ENCODE results near the gene SOX15. TPM values are rescaled to one million over a fixed set of nuclear protein-coding genes. Genes with fewer than 3 reads are reported as not detected.

Gene SOX15
- total and polyA plus RNA-seq, 10 of the 15 experiments (the other 5 are each of a cell fraction or from before 2014, with no cell fraction given): 0.06 to 0.53 (median 0.16) TPM; not detected in 2

GRCh38 chr17:7634384-7634783 lies 44.5 kb upstream of the SOX15 start:
- ChIA-PET SMC1A (ENCODE audit: uncharacterized antibody, unreplicated experiment) (interaction anchor here (2.3 kb wide), 1 partner anchor 54 kb away, joined by 13 read pairs; the partner anchor contains the start of genes TP53 and WRAP53), RAD21 (ENCODE audit: unreplicated experiment) (interaction anchor here (2.3 kb wide), 1 partner anchor 53 kb away, joined by 16 read pairs; the partner anchor contains the start of genes TP53 and WRAP53), POLR2A (interaction anchor here (1.3 to 3.9 kb wide), 2 partner anchors 9 to 53 kb away, joined by 3 to 22 read pairs; partner anchors contain the start of genes TP53 and WRAP53), CTCF (interaction anchor here (1.0 to 8.2 kb wide), 4 partner anchors 25 to 53 kb away, joined by 3 to 128 read pairs (median 4); partner anchors contain the start of genes MPDU1, TP53 and WRAP53)
- in situ Hi-C loops (cut with MboI) (no loop called here), intact Hi-C loops (cut with micrococcal nuclease; ENCODE audit: unreplicated experiment) (loop anchor here (5.0 kb wide), 1 partner anchor 43 kb away; no protein-coding TSS in a partner anchor)
- Histone ChIP-seq H3K4me1 (ENCODE audit: control insufficient read depth, insufficient read depth, low read length) (no peaks in the 10 kb centered on the region), H3K9me3 (replicated peaks; ENCODE audit: control insufficient read depth, insufficient read depth, low read length) (no peaks in the 10 kb centered on the region), H3K4me2 (ENCODE audit: control insufficient read depth, insufficient read depth) (no peak overlapping the region), H2AFZ (ENCODE audit: control insufficient read depth, low read depth, low read length) (no peak overlapping the region), H3K36me3 (ENCODE audit: control insufficient read depth in 2 of 2, insufficient read depth in 2 of 2, low read length in 1 of 2) (no peaks in the 10 kb centered on the region), H3K9ac (ENCODE audit: control insufficient read depth, insufficient read depth, low read length) (no peak overlapping the region), H4K20me1 (ENCODE audit: control insufficient read depth, insufficient read depth) (no peaks in the 10 kb centered on the region), H3K27me3 (replicated peaks in 1 of 2; ENCODE audit: control insufficient read depth in 2 of 2, insufficient read depth in 2 of 2, low read length in 1 of 2) (no peaks in the 10 kb centered on the region), H3K79me2 (ENCODE audit: control insufficient read depth, insufficient read depth, low read length) (no peaks in the 10 kb centered on the region), H3K4me3 (no peak overlapping the region), H3K27ac (ENCODE audit: control insufficient read depth, insufficient read depth) (no peak overlapping the region)
- DNase-seq (ENCODE audit: low read depth, low spot score): no peak
- TF ChIP-seq GATAD2B (conservative IDR thresholded peaks at IDR 0.05; ENCODE audit: low read depth): no peak
- TF ChIP-seq RAD21 (IDR thresholded peaks at IDR 0.05; ENCODE audit: insufficient read depth, low read depth, low read length): peak; percentile 47; the same call in 1 of the 2 replicates
- no peak for TF ChIP-seq NR2C2 (IDR thresholded peaks at IDR 0.05; ENCODE audit: borderline replicate concordance, control insufficient read depth, insufficient read length, low read depth)
- TF ChIP-seq RBBP5 (conservative IDR thresholded peaks at IDR 0.05): no peak
- no peak for TF ChIP-seq SRF (IDR thresholded peaks at IDR 0.05; ENCODE audit: low read depth in 2 of 2, low read length in 2 of 2)
- no peak for TF ChIP-seq PML (IDR thresholded peaks at IDR 0.05; ENCODE audit: low read length)
- TF ChIP-seq CTCF (IDR thresholded peaks at IDR 0.05 in 2 of 3, conservative IDR thresholded peaks at IDR 0.05 in 1 of 3; ENCODE audit: control insufficient read depth in 2 of 3, extremely low read depth in 1 of 3, insufficient read depth in 1 of 3, low read depth in 3 of 3, low read length in 3 of 3): peak; percentile 23 to 46 (median 33); a peak in 5 of 6 replicates
- no peak for TF ChIP-seq ZZZ3 (IDR thresholded peaks at IDR 0.05; ENCODE audit: control insufficient read depth, insufficient read length, low read depth)
- BruUV-seq (replicated peaks): no TSS peak
- no peak for FAIRE-seq
- 32% methylated on average over 5 of the region's 5 CpGs for WGBS (ENCODE audit: insufficient coverage, insufficient replicate concordance, low lambda C conversion rate, missing lambda C conversion rate)
- no peak for ATAC-seq
